Thoracic aorta (tissue), 2 donors: ENCODE measurements around the gene CAPN14. TPM values are rescaled to one million over a fixed set of nuclear protein-coding genes. Genes with fewer than 3 reads are reported as not detected.
A peak's percentile ranks its signal among the peaks of the same experiment; 100 is the strongest.

ENCODE experiments used
- ATAC-seq: fragments of 150-250 bp; one replicate; pipeline ENCODE4 v1.8.0; 2017; ENCODE audit warnings: low read depth; ENCODE audit not compliant: insufficient number of reproducible peaks, low FRiP score
- DNase-seq: peaks from one replicate; pipeline ENCODE4 v3.0.0-alpha.2; 2020; ENCODE audit warnings: low spot score
- H3K27ac ChIP-seq, 2 donors: fragments of 200-600 bp; sonication (generic); 1 replicate in 1 of 2; 2 replicates in 1 of 2; pipeline ENCODE4 v1.5.1; 2016; ENCODE audit warnings: mild to moderate bottlenecking in 2 of 2, moderate library complexity in 2 of 2
- H3K27me3 ChIP-seq: fragments of 200-600 bp; sonication (generic); replicated peaks from 2 replicates; pipeline ENCODE4 v1.6.0; 2016; ENCODE audit warnings: mild to moderate bottlenecking; ENCODE audit not compliant: insufficient read depth
- H3K36me3 ChIP-seq: fragments of 200-600 bp; sonication (generic); one replicate; pipeline ENCODE4 v1.5.1; 2016
- H3K4me1 ChIP-seq, 2 donors: fragments of 200-600 bp; sonication (generic); 1 replicate in 1 of 2; 2 replicates in 1 of 2; pipeline versions ENCODE4 v1.5.1 to v1.6.0; 2016; ENCODE audit warnings: low read depth in 2 of 2, mild to moderate bottlenecking in 1 of 2; ENCODE audit not compliant: control insufficient read depth in 1 of 2
- H3K4me3 ChIP-seq: fragments of 200-600 bp; sonication (generic); 2 replicates; pipeline ENCODE4 v1.5.1; 2016; ENCODE audit warnings: mild to moderate bottlenecking
- H3K9me3 ChIP-seq: fragments of 200-600 bp; sonication (generic); 2 replicates; pipeline ENCODE4 v1.5.1; 2016
- CTCF ChIP-seq: fragments of 200-600 bp; sonication (generic); IDR thresholded peaks from one replicate; pipeline ENCODE4 v1.5.1; 2019; ENCODE audit warnings: antibody characterized with exemption
- total RNA-seq, 2 donors: library from RNA; depleted of rRNA; stranded (reverse); fragments of >200 nt; gene quantifications; one replicate each; pipeline versions ENCODE4 v1.1.0 to v1.2.3, GENCODE V29; 2016

CAPN14 gene
- total RNA-seq, 2 donors from 2014 or later, result 0.14 TPM; not detected in 1

DNA sequence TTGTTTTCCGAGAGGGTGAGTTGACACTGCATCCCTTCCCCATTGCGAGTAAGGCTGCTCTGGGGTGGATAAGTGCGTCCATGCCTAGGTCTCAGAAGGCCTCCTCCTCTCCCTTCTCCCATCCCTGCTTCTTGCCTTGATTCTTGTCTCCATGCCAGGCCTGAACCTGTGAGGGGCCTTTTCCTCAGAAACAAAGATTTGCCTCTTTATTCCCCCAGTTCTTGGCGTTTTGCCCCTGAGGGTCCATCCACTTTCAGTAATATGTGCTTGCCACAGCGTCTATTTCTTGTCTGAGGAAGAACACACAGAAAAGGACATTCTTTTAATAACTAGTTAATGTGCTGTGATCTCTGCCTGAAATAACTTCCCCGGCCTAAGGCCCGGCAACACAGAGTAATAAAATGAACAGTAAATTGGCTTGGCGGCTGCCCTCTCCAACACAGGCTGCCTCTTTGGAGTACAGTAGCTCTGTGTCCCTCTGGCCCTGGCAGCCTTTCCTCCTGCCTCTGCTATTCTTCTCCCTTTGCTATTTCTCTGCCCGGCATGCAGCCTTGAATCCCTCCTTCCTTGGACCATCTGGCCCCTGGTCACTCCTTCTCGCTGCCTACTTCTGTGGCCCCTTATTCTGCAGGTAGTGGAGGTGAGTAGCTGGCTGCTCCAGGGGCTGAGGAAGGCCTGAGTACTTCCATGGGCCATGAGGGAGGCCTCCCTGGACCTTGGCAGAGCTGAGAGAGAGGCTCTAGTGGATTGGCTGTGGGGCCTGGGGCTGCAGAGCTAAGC, 21.0 kb upstream of the CAPN14 start:
- Histone ChIP-seq H3K9me3 (no peaks in the 10 kb centered on the region), H3K27me3 (no peaks in the 10 kb centered on the region), H3K4me1 (peaks cover 39 to 75% of the 10 kb centered on the region in 2 donors), H3K4me3 (peak overlapping the region; percentile 1), H3K36me3 (no peaks in the 10 kb centered on the region), H3K27ac (peak overlapping the region; percentile 90 to 95)
- TF ChIP-seq CTCF, result no peak
- DNase-seq (no peak), ATAC-seq (no peak)

GRCh38 chr2:31237348-31238017, 20.2 kb upstream of the CAPN14 start:
- TF ChIP-seq CTCF, result no peak
- Histone ChIP-seq H3K27ac (peak overlapping the region; percentile 90 to 95), H3K36me3 (no peaks in the 10 kb centered on the region), H3K4me1 (peaks cover 39 to 78% of the 10 kb centered on the region in 2 donors), H3K27me3 (no peaks in the 10 kb centered on the region), H3K9me3 (no peaks in the 10 kb centered on the region), H3K4me3 (no peak overlapping the region)
- no peak for DNase-seq
- ATAC-seq, result no peak

DNA sequence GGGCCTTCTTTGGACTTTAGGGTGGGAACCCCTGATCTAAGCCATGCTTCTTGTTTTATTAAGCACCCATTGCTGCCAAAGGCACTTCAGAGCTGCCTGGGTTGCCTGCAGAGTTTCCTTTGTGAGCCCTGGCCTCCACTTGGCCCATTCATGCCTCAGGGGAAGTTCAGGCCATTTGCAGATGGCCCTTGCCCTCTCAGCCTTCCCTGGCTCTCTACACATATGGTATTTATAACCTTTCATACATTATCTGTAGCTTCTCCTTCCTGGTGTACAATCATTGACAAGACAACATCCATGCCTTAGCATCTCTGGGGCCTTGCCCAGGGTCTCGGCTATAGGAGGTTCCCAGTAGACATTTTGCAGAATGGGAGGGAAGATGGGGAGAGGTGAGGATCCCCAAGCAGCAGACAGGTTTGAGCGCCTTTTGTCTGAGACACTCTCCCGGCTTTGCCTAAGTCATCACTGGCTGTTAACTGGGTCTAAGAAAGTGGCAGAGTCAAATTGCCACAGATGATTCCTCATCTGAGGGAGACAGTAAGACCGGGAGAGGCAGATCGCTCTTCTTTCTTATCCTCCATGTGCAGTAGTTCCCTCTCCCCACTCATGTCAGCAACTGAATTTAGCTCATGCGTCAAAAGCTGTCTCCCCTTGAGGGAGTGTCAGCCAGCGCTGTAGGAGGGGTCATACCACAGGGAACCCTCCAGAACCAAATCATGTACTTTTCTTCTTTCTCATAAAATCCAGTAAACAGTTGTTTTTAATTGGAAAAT, 19.3 kb upstream of the CAPN14 start:
- H3K27me3 ChIP-seq, result no peaks in the 10 kb centered on the region
- no peak for ATAC-seq
- no peak for DNase-seq
- no peak overlapping the region for H3K4me3 ChIP-seq
- H3K27ac ChIP-seq, result peak overlapping the region; percentile 35 to 76
- no peak for TF ChIP-seq CTCF
- H3K36me3 ChIP-seq, result no peaks in the 10 kb centered on the region
- H3K9me3 ChIP-seq, result no peaks in the 10 kb centered on the region
- H3K4me1 ChIP-seq, result peaks cover 39 to 74% of the 10 kb centered on the region in 2 donors

DNA sequence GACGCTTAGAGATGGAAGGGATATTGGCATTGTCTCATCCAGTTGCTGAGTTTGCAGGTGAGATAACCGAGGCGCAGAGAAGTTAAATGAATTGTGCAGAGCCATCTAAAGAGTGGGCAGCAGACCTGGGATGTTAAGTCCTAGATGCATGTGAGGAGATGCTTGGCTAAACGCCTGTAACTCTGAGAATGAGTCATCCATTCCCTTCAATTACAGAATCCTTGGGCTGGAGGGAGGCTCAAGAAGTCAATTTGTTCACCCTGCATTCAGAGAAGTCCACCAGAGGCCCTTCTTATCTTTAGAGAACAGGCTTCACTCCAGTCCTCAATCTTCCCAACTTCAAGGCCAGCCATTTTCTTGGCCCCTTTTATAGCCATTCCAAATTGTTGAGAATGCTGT, 18.2 kb upstream of the CAPN14 start:
- Histone ChIP-seq H3K4me3 (peak overlapping the region; percentile 87), H3K27me3 (no peaks in the 10 kb centered on the region), H3K36me3 (no peaks in the 10 kb centered on the region), H3K4me1 (peaks cover 35 to 63% of the 10 kb centered on the region in 2 donors), H3K27ac (peak overlapping the region; percentile 76 to 83), H3K9me3 (no peaks in the 10 kb centered on the region)
- DNase-seq (no peak), ATAC-seq (peak; percentile 30)
- no peak for TF ChIP-seq CTCF
